GM23338 (cell line): ENCODE results near the gene PLS3. TPM values are rescaled to one million over a fixed set of nuclear protein-coding genes. Genes with fewer than 3 reads are reported as not detected.

Experiments used
- ATAC-seq: fragments of 200-7000 bp; cut with Tn5 transposase; 3 replicates; pipeline ENCODE4 v1.9.1; 2020
- DNase-seq: peaks from one replicate; pipeline ENCODE4 v3.0.0-alpha.2; 2015; ENCODE audit warnings: low spot score
- H2AFZ ChIP-seq: fragments of 200-600 bp; sonication (generic); 2 replicates; pipeline ENCODE4 v1.8.0; 2016; ENCODE audit warnings: antibody characterized with exemption, mild to moderate bottlenecking, moderate library complexity
- H3F3A ChIP-seq: fragments of 200-600 bp; sonication (generic); replicated peaks from 2 replicates; pipeline ENCODE4 v1.8.0; 2017; ENCODE audit warnings: antibody characterized with exemption, mixed run types, low read depth
- H3K27ac ChIP-seq: fragments of 200-600 bp; sonication (generic); 2 replicates; pipeline ENCODE4 v1.6.1; 2016; ENCODE audit warnings: low read depth
- H3K27me3 ChIP-seq: fragments of 200-600 bp; sonication (generic); 2 replicates; pipeline ENCODE4 v1.8.0; 2016; ENCODE audit warnings: mild to moderate bottlenecking, mixed run types, moderate library complexity; ENCODE audit not compliant: insufficient read depth
- H3K36me3 ChIP-seq: fragments of 200-600 bp; sonication (generic); 2 replicates; pipeline ENCODE4 v1.8.0; 2016; ENCODE audit warnings: mild to moderate bottlenecking; ENCODE audit not compliant: insufficient read depth
- H3K4me1 ChIP-seq: fragments of 200-600 bp; sonication (generic); 2 replicates; pipeline ENCODE4 v1.8.0; 2016; ENCODE audit warnings: mild to moderate bottlenecking, moderate library complexity; ENCODE audit not compliant: insufficient read depth
- H3K4me2 ChIP-seq: fragments of 200-600 bp; sonication (generic); 2 replicates; pipeline ENCODE4 v1.7.1; 2017; ENCODE audit warnings: mixed run types
- H3K4me3 ChIP-seq: fragments of 200-600 bp; sonication (generic); 2 replicates; pipeline ENCODE4 v1.6.1; 2016; ENCODE audit warnings: mixed run types
- H3K79me2 ChIP-seq: fragments of 200-600 bp; sonication (generic); replicated peaks from 2 replicates; pipeline ENCODE4 v1.8.0; 2017; ENCODE audit warnings: mild to moderate bottlenecking; ENCODE audit not compliant: insufficient read depth
- H3K9me2 ChIP-seq: fragments of 200-600 bp; sonication (generic); 2 replicates; pipeline ENCODE4 v1.8.0; 2017; ENCODE audit not compliant: insufficient read depth
- H4K20me1 ChIP-seq: fragments of 200-600 bp; sonication (generic); replicated peaks from 2 replicates; pipeline ENCODE4 v1.8.0; 2017; ENCODE audit warnings: mild to moderate bottlenecking; ENCODE audit not compliant: insufficient read depth
- H3K27ac Mint-ChIP-seq: 2 replicates; pipeline ENCODE4 v1.8.0; 2020; ENCODE audit warnings: inconsistent platforms, mild to moderate bottlenecking, moderate library complexity, mixed read lengths
- H3K27me3 Mint-ChIP-seq: 3 replicates; pipeline ENCODE4 v1.8.0; 2022; ENCODE audit warnings: low read depth, mild to moderate bottlenecking, moderate library complexity, mixed read lengths, inconsistent platforms; ENCODE audit not compliant: insufficient read depth, poor library complexity
- H3K36me3 Mint-ChIP-seq: 3 replicates; pipeline ENCODE4 v1.8.0; 2021; ENCODE audit warnings: low read depth, mild to moderate bottlenecking, inconsistent platforms, moderate library complexity, mixed read lengths
- H3K4me1 Mint-ChIP-seq: 3 replicates; pipeline ENCODE4 v1.8.0; 2020; ENCODE audit warnings: mild to moderate bottlenecking, inconsistent platforms, mixed read lengths
- H3K4me3 Mint-ChIP-seq: 3 replicates; pipeline ENCODE4 v1.8.0; 2021; ENCODE audit warnings: moderate library complexity, mild to moderate bottlenecking, inconsistent platforms, mixed read lengths
- H3K9me3 Mint-ChIP-seq: 3 replicates; pipeline ENCODE4 v1.8.0; 2020; ENCODE audit warnings: moderate library complexity, mild to moderate bottlenecking, inconsistent platforms, mixed read lengths
- CREB1 ChIP-seq: fragments of 250-450 bp; sonication (Bioruptor Pico); IDR thresholded peaks from 2 replicates; pipeline ENCODE4 v1.5.0; 2020; ENCODE audit warnings: low read depth, mild to moderate bottlenecking, moderate library complexity
- CTCF ChIP-seq, 2 experiments: fragments of 200-600 bp in 1 of 2; sonication (generic) in 1 of 2; conservative IDR thresholded peaks; 2 replicates each; pipeline versions ENCODE4 v1.5.1 to v1.6.1; 2016 to 2017; ENCODE audit warnings: antibody characterized with exemption in 2 of 2, low read depth in 2 of 2, mild to moderate bottlenecking in 2 of 2, moderate library complexity in 1 of 2
- ETS1 ChIP-seq: IDR thresholded peaks from 2 replicates; pipeline ENCODE4 v1.6.1; 2016; ENCODE audit warnings: antibody characterized with exemption
- EZH2 ChIP-seq: fragments of 200-600 bp; sonication (generic); IDR thresholded peaks from one replicate; pipeline ENCODE4 v1.8.0; 2017; ENCODE audit warnings: antibody characterized with exemption, mild to moderate bottlenecking, low read depth; ENCODE audit not compliant: unreplicated experiment
- JUNB ChIP-seq: IDR thresholded peaks from one replicate; pipeline ENCODE4 v1.6.1; 2016; ENCODE audit warnings: antibody characterized with exemption; ENCODE audit not compliant: unreplicated experiment
- STAT1 ChIP-seq: IDR thresholded peaks from one replicate; pipeline ENCODE4 v1.6.1; 2016; ENCODE audit warnings: antibody characterized with exemption; ENCODE audit not compliant: unreplicated experiment
- ZNF114 ChIP-seq: fragments of 250-450 bp; sonication (Bioruptor Pico); IDR thresholded peaks from 2 replicates; pipeline ENCODE4 v1.5.0; 2020; ENCODE audit warnings: mild to moderate bottlenecking, moderate library complexity
- ZNF331 ChIP-seq: fragments of 250-450 bp; sonication (Bioruptor Pico); IDR thresholded peaks from 2 replicates; pipeline ENCODE4 v1.5.0; 2020; ENCODE audit warnings: low read depth, mild to moderate bottlenecking, moderate library complexity
- ZNF462 ChIP-seq: fragments of 250-450 bp; sonication (Bioruptor Pico); IDR thresholded peaks from 2 replicates; pipeline ENCODE4 v1.5.0; 2020; ENCODE audit warnings: mild to moderate bottlenecking, moderate library complexity
- polyA plus RNA-seq: library from polyadenylated mRNA; unstranded; fragments of >200 nt; fragmentation: Nextera tagmentation; extraction: Ambion mirVana; gene quantifications from 2 replicates; pipeline ENCODE4 v1.2.1, GENCODE V29; 2016
- total RNA-seq: library from RNA; depleted of rRNA; stranded (reverse); fragments of >200 nt; shearing (Covaris generic); gene quantifications from 2 replicates; pipeline ENCODE4 v1.2.3, GENCODE V29; 2014

Gene PLS3
- total and polyA plus RNA-seq, 2 experiments from 2014 or later = 81.6 to 128 TPM

GRCh38 chrX:115584696-115585095 is 23.7 kb downstream of the PLS3 start (continued):
- TF ChIP-seq ZNF462 (CRISPR knock-in tag) (no peak), STAT1 (no peak), ZNF331 (CRISPR knock-in tag) (no peak), CREB1 (CRISPR knock-in tag) (no peak), ETS1 (no peak), JUNB (no peak)

- H3K4me2 ChIP-seq = no peak overlapping the region
- H2AFZ ChIP-seq = no peak overlapping the region
- Mint-ChIP-seq H3K4me3 (no peak overlapping the region), H3K36me3 (no peaks in the 10 kb centered on the region), H3K4me1 (peaks cover 37% of the 10 kb centered on the region), H3K27me3 (peaks cover 2% of the 10 kb centered on the region), H3K9me3 (no peaks in the 10 kb centered on the region), H3K27ac (no peak overlapping the region)
- H3F3A ChIP-seq = no peaks in the 10 kb centered on the region
- H4K20me1 ChIP-seq = no peaks in the 10 kb centered on the region
- peaks cover 90% of the 10 kb centered on the region for H3K79me2 ChIP-seq
- no peaks in the 10 kb centered on the region for H3K27me3 ChIP-seq
- no peak overlapping the region for H3K4me3 ChIP-seq
- no peak for ATAC-seq
- 0 out of 2 replicates have a peak overlapping the region, but pooled peaks have one; percentile 28 for H3K27ac ChIP-seq
- no peaks in the 10 kb centered on the region for H3K36me3 ChIP-seq
- no peak for DNase-seq
- H3K9me2 ChIP-seq = no peaks in the 10 kb centered on the region
- TF ChIP-seq ZNF114 (no peak), CTCF (conservative IDR thresholded peaks at IDR 0.05; ENCODE audit: low read depth in 2 of 2) (no peak), EZH2 (no peak)
- peaks cover 30% of the 10 kb centered on the region for H3K4me1 ChIP-seq
Observed at GRCh38 chrX:115588179-115588578, 27.2 kb downstream of the PLS3 start.
